NCI-H1105 treated with DMSO at 0.1 percent for 48 hours (cell line): ENCODE results near the gene AHSA1.

ENCODE experiments used
- DNase-seq: peaks from one replicate; lab custom pipeline; 2025; lab: John Stamatoyannopoulos, UW

Gene AHSA1

GRCh38 chr14:77473921-77474320 is 16.0 kb downstream of the AHSA1 start:
- DNase-seq = no peak

- DNase-seq = no peak
These were observed 16.7 kb downstream of the AHSA1 start for GRCh38 chr14:77474479-77475177.

DNA sequence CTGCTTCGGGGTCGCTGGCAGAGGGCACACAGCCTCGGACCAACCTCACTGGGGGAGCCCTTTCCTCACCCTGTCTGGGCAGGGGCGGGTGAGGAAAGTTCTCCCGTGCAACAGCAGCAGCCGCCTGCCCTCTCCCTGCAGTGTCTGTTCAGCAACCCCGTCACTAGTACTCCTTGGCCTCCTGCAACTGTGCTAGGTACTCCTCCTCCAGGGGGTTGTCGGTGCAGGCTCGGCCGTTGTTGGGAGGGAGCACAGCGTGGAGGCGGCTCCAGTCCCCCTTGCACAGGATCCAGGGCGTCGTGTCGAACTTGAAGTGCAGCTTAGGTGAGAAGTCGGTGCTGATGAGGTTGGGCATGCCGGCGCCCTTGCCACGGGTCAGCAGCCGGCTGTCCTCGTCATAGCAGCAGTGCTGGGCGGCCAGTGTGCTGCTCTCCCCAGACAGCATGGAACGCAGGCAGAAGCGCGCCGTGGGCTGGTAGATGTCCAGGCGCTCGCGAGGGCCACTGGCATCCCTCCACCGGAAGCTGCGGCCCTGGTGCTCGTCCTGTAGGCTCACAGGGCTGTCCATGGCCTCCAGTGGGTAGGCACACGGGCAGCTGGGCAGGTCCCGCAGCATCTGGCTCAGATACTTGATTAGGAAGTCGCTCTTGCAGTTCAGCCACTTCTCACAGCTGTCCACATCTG is 17.7 kb downstream of the AHSA1 start:
- DNase-seq = no peak

- DNase-seq = no peak
These were observed 20.1 kb downstream of the AHSA1 start for GRCh38 chr14:77478029-77478428.

DNA sequence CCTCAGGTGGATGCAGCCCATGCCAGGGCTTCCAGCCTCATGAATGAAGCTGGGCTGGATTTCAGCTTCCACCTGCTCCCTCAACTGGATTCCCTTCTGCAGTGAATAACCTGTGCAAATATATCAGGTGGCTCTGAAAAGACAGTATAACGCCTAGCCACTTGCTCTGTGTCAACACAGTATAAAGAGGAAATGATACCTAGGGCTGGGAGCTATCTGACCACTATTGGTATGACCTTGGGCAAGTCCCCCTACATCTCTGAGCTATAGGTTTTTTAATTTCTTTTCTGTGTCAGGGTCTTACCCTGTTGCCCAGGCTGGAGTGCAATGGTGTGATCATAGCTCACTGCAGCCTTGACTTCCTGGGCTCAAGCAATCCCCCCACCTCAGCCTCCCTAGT is 20.9 kb downstream of the AHSA1 start:
- DNase-seq = no peak

GRCh38 chr14:77482422-77482821 is 24.5 kb downstream of the AHSA1 start:
- DNase-seq = no peak

- DNase-seq = no peak
These were observed 27.4 kb downstream of the AHSA1 start for GRCh38 chr14:77485256-77485655.

DNA sequence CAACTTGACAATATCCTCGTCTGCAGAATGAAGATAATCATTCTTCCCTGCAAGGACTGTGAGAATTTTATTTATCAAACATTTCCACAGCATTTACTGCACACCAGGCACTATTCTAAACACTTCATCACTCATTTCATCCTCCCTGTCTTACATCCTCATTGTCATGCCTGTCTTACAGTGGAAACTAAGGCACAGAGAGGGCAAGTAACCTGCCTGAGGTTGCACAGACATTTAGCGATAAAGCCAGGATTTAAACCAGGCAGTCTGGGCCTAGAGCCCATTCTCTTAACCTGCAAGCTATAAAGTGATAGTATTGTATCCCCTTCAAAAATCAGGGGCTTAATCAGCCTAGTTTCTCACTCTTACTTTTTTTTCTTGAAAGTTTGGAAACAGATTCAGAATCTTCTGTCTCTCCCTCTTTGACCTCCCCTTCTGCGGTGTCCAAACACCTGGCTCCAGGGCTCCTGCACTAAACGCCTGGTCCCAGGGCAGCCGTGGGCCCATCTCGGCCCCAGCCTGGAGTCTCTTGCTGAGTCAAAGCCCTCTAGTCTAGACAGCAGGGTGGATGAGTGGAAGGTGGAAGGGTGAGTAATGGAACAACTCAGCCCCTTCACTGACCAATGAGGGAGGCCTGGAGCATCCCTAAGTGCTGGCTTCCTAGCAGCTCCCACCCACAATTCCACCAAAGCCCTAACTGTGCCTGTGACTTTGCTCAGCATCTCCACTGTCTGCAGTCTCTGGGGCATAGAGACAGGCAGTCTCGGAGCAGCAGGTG is 28.2 kb downstream of the AHSA1 start:
- peak; percentile 16 for DNase-seq

GRCh38 chr14:77488558-77488957 is 30.7 kb downstream of the AHSA1 start:
- no peak for DNase-seq

DNA sequence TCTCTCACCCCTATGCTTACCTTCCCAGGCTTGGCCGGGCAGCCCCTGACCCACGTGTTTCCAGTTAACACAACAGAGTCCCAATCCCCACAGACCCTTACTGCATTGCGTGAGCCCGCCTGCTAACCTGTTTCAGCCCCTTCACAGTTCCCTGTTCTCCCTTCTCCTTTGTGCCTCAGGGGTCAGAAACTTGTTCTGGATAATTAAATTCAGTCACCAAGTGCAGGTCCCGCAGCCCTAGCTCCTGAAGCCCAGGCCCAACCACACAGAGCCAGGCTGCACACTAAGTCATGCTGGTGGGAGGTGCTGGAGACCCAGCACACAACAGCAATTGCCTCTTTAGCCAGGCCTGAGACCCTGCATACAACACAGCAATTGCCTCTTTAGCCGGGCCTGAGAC is 31.1 kb downstream of the AHSA1 start:
- no peak for DNase-seq

- DNase-seq = no peak
These were observed 32.6 kb downstream of the AHSA1 start for GRCh38 chr14:77490347-77490986.

DNA sequence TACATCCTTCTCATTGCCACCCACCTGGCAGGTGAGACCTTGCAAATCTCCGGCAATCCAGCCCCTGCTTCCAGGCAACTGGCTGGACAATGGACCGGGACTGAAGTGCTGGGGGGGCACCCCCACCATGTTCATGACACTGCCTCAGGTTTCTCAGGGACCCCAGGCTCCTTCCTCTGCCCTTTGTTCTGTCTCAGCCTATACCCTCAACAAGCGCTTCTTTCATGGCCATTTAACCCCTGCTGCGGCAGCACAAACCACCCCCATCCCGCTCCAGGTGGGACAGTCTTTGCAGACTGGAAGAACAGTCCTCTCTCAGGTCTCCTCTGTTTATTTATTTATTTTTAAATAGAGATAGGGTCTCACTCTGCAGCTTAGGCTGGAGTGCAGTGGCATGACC is 33.2 kb downstream of the AHSA1 start:
- DNase-seq = no peak

DNA sequence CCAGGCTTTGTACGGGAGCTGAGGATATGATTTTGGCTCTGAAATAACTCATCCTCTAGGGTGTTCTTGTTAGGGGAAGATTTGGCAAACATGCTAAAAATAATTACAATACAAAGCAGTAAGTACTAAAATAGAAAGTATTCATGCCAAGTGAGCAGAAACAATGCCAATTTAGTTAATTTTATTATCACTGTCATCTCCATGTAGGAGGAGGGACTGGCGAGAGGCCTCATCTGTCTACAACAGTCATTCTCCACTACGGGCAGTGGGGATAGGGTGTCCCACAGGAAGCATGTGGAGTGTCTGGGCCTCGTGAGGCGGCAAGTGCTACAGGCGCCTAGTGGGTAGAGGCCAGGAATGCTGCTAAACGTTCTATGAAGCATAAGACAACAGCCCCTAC is 37.4 kb downstream of the AHSA1 start:
- DNase-seq = no peak

DNA sequence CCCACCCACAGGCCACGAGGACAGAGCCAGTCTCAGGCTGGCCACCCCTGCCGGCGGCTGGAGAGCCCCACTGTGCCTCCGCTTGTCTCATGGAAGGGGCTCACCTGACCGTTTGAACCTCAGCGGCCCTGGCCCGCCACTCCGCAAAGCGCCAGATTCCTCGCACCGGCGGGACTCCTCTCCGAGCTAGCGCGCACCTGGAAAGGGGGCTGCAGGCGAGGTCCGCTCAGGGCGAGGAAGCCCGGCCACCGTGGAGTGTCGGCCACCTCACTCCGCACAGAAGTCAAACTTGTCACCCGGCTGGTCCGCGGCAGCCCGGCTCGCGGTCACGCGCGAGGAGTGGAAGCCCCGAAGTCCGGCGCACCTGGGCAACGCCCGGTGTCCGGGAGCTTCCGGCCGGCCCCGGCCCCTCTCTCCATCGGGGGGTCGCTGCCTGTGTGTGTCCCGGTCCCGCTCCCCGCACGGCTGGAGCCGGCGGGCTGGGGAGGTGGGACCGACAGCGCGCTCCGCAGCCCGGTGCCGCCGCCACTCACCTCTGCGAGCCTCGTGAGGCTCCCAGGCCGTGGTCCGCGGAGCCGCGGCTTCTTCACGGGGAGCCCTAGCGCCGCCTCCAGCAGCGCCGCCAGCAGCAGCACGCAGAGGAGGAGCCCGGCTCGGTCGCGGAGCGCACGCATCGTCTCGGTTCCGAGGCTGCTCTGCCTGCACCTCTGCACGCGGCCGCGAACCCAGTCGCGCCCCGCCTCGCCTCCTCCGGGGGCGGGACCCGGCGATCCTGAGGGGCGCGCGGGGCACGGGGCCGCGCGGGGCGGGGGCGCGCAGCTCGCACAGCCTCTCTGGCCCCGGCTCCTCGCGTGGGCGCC is 40.5 kb downstream of the AHSA1 start, which contains the start of gene ISM2:
Gene ISM2 (minus strand): TSS at position 697 of the 860 bp plus-strand sequence. CDS start 23 bp downstream, at position 674.
- peak; percentile 50 for DNase-seq

GRCh38 chr14:77498984-77499527 is 41.2 kb downstream of the AHSA1 start:
- no peak for DNase-seq

- no peak for DNase-seq
These were observed 44.4 kb downstream of the AHSA1 start for GRCh38 chr14:77502109-77502782.

DNA sequence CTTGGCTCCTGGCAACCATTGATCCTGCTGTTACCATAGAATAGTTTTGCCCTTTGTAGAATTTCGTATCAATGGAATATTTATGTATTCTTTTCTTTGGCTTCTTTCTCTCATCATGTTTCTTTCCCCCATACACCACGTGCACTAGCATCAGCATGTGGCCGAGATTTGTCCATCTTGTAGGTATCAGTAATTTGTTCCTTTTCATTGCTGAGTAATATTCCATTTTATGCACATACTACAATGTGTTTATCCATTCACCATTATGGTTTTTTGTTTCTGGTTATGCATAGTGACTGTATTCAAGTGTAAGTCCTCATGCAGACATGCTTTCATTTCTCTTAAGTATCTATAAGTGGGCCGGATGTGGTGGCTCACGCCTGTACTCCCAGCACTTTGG is 45.2 kb downstream of the AHSA1 start:
- DNase-seq = no peak

- DNase-seq = no peak
These were observed 47.1 kb downstream of the AHSA1 start for GRCh38 chr14:77505031-77505430.

DNA sequence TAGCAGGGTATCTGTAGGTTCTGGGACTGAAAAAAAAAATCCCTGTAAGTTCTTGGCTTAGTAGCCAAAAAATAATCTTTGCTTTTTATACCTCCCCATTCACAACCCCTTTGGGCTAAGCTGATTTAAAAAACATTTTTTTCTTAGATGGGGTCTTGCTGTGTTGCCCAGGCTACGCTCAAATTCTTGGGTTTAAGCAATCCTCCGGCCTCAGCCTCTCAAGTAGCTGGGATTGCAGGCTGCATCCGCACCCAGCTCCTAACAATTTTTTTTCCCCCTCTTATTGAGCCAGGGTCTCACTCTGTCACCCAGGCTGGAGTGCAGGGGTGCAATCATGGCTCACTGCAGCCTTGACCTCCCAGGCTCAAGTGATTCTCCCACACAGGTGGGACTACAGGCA is 49.9 kb downstream of the AHSA1 start:
- DNase-seq = no peak

- no peak for DNase-seq
These were observed 50.4 kb downstream of the AHSA1 start for GRCh38 chr14:77508249-77508648.

DNA sequence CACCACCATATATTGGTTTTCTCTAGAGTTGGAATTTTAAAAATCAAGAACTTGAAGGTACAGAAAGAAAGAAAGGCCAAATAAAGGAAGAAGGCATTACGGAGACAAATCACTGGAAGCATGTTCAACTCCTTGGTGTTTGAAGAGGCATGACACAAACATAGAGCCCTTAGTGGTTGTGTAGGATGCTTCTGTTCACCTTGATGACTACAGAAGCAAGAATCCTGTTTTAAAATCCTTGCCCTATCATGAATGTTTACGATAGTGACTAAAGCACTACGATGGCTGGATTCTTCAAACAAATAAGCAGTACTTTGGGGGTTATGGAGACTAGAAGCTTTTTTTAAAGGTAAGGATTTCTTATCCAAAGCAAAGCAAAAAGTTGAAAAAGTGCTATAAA is 51.0 kb downstream of the AHSA1 start:
- DNase-seq = no peak
